NCI-H146 (cell line): ENCODE results near the gene ADIG.

ENCODE experiments used
- DNase-seq: peaks from one replicate; lab custom pipeline; 2025; lab: John Stamatoyannopoulos, UW

The ADIG gene

GRCh38 chr20:38602185-38602581 is 21.2 kb downstream of the ADIG start:
- no peak for DNase-seq

- no peak for DNase-seq
Observed at GRCh38 chr20:38603286-38603685, 22.3 kb downstream of the ADIG start.

- no peak for DNase-seq
Observed at GRCh38 chr20:38604873-38605303, 23.9 kb downstream of the ADIG start.

GRCh38 chr20:38607351-38607750 is 26.4 kb downstream of the ADIG start:
- DNase-seq = no peak

- no peak for DNase-seq
Observed at GRCh38 chr20:38608188-38608587, 27.2 kb downstream of the ADIG start.

GRCh38 chr20:38609815-38610214 is 28.8 kb downstream of the ADIG start:
- DNase-seq = no peak

- no peak for DNase-seq
Observed at GRCh38 chr20:38610521-38610920, 29.5 kb downstream of the ADIG start.

- DNase-seq = no peak
Observed at GRCh38 chr20:38612751-38613515, 31.9 kb downstream of the ADIG start.

- DNase-seq = no peak
Observed at GRCh38 chr20:38615283-38615682, 34.3 kb downstream of the ADIG start.

GRCh38 chr20:38616457-38616856 is 35.5 kb downstream of the ADIG start:
- DNase-seq = no peak

- no peak for DNase-seq
Observed at GRCh38 chr20:38617011-38617829, 36.2 kb downstream of the ADIG start.

GRCh38 chr20:38617830-38618196 is 36.8 kb downstream of the ADIG start:
- no peak for DNase-seq

- peak; percentile 40 for DNase-seq
Observed at GRCh38 chr20:38620441-38620840, 39.4 kb downstream of the ADIG start.

- DNase-seq = no peak
Observed at GRCh38 chr20:38623061-38623460, 42.1 kb downstream of the ADIG start.

- DNase-seq = no peak
Observed at GRCh38 chr20:38624084-38624483, 43.1 kb downstream of the ADIG start.

GRCh38 chr20:38625896-38626295 is 44.9 kb downstream of the ADIG start:
- DNase-seq = no peak

GRCh38 chr20:38626921-38627659 is 46.1 kb downstream of the ADIG start:
- DNase-seq = no peak

- no peak for DNase-seq
Observed at GRCh38 chr20:38628580-38629470, 47.8 kb downstream of the ADIG start.

GRCh38 chr20:38629979-38630378 is 49.0 kb downstream of the ADIG start:
- DNase-seq = no peak

- DNase-seq = no peak
Observed at GRCh38 chr20:38630727-38631126, 49.7 kb downstream of the ADIG start.

- DNase-seq = no peak
Observed at GRCh38 chr20:38631155-38632022, 50.4 kb downstream of the ADIG start.
